HG02943 (cell line): ENCODE results near the gene PGLYRP1.

ENCODE experiments used
- ATAC-seq: cut with Tn5 transposase; IDR thresholded peaks from one replicate; pipeline ENCODE4 v1.9.1; 2021; ENCODE audit warnings: mild to moderate bottlenecking, low read depth, moderate library complexity; ENCODE audit not compliant: unreplicated experiment

PGLYRP1 gene

DNA sequence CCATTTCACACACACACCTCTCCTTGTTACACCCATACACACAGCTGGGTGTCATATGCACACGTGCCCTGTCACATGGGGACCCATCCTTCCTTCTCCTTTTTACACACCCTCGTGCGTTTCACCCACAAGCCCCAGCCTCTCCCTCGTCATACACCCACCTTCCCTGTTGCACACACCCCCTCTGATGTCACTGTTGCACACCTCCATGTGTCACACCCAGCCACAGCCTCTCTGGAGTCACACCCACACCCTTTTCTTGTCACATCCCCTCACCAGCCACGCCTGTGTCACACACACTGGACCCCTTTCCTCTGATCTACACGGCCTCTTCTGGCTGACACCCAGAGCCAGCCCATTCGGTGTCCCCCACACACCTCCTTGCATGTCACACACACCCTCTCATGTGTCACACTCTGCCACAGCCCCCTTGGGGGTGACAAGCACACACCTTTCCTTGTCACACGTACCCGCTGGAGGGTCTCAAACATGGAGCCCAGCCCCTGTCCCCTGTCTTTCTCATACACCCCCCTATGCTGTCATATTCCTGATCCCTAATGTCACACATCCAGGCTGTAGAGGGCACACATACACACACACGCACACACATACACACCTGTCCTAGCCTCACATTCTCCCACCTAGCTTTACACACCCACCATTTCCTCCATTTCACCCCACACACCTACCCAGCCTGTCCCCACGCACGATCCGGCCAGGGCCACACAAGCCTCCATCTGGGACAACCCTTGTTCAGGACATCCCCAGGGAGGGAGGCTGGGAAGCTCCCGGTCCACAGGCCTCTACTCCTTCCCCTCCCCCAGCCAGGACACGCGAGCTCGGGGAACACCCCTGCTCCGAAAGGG lies 50.5 kb downstream of the PGLYRP1 start:
- no peak for ATAC-seq

DNA sequence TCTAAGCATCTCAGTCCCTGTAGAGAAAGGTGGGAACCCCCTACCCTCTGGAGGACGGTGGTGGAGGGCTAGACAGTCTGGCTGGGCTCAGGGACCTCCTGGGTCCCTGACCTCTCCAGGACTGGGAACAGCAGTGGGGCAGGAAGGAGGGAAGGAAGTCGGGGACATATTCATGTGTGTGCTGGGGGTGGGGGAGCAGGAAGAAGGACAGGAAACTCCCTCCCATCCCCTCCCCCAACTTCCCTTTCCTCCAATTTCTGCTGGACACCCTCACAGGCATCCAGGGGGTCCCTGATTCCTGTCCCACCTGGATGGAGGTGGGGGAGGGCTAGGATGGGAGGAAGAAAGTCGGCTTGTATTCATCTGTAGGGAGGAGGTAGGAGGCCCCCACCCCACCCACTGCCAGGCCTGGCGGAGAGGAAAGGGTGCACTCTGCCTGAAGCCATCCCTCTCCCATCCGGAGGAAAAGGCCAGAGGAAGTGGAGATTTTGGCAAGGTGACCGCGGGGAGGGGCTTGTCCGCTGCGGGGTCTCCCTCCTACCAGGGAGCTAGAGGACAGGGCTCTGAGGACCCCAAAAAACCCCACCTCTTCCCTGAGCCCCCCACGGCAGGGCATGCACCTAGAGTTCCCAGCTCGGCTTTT lies 51.5 kb downstream of the PGLYRP1 start:
- ATAC-seq: no peak

DNA sequence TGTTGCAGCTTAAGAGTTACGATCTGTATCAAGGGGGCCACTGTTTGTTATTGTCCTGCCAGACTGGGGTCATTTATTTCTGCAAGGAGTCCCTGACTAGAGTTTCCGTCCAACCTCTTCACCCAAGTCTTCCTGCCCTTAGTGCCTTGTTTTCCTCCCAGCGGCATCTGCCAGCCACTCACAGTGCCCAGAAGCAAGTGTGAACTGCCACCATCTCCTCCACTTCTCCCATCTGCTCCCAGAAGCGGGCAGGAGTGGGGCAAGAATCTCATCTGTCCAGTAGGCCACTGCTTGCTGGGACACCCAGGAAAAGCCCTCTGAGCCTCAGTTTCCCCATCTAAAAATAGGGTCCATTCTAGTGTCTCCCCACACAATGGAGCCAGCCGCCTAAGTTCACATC lies 53.2 kb downstream of the PGLYRP1 start:
- no peak for ATAC-seq
